Nephron (organoid): ENCODE data around the gene CACNA1C.

Experiments
- H3K27ac Mint-ChIP-seq, 3 experiments: 2 replicates each; pipeline ENCODE4 v1.8.0; 2020; ENCODE audit warnings: mixed read lengths in 3 of 3, mild to moderate bottlenecking in 2 of 3, moderate library complexity in 1 of 3
- H3K27me3 Mint-ChIP-seq: 2 replicates; pipeline ENCODE4 v1.8.0; 2021; ENCODE audit warnings: low read depth, mild to moderate bottlenecking, moderate library complexity, mixed read lengths
- H3K36me3 Mint-ChIP-seq: 2 replicates; pipeline ENCODE4 v1.8.0; 2020; ENCODE audit warnings: low read depth, mixed read lengths
- H3K4me1 Mint-ChIP-seq: 2 replicates; pipeline ENCODE4 v1.8.0; 2020; ENCODE audit warnings: mixed read lengths
- H3K4me3 Mint-ChIP-seq, 3 experiments: 2 replicates each; pipeline ENCODE4 v1.8.0; 2020; ENCODE audit warnings: mild to moderate bottlenecking in 3 of 3, mixed read lengths in 3 of 3, moderate library complexity in 2 of 3
- H3K9me3 Mint-ChIP-seq: 2 replicates; pipeline ENCODE4 v1.8.0; 2020; ENCODE audit warnings: mixed read lengths
- CTCF ChIP-seq, 3 experiments: fragments of 200-600 bp; sonication (generic); IDR thresholded peaks; one replicate each; pipeline ENCODE4 v1.5.0; 2021; ENCODE audit warnings: antibody characterized with exemption in 3 of 3; ENCODE audit not compliant: unreplicated experiment in 3 of 3

CACNA1C gene

GRCh38 chr12:2282318-2282717 is 229.5 kb downstream of the CACNA1C start:
- Mint-ChIP-seq H3K4me3 (no peak overlapping the region), H3K27ac (peak overlapping the region in 1 of 3 experiments; percentile 100), H3K27me3 (peaks cover 3% of the 10 kb centered on the region), H3K9me3 (peaks cover 17% of the 10 kb centered on the region), H3K36me3 (peaks cover 4% of the 10 kb centered on the region), H3K4me1 (peaks cover 47% of the 10 kb centered on the region)
- TF ChIP-seq CTCF (IDR thresholded peaks at IDR 0.05; ENCODE audit: unreplicated experiment in 3 of 3) = no peak

GRCh38 chr12:2283480-2283879 is 230.7 kb downstream of the CACNA1C start:
- Mint-ChIP-seq H3K27me3 (peaks cover 3% of the 10 kb centered on the region), H3K4me1 (peaks cover 59% of the 10 kb centered on the region), H3K27ac (peak overlapping the region; percentile 87 to 100 (median 97)), H3K9me3 (peaks cover 17% of the 10 kb centered on the region), H3K4me3 (peak overlapping the region in 1 of 3 experiments; percentile 67), H3K36me3 (peaks cover 4% of the 10 kb centered on the region)
- no peak for TF ChIP-seq CTCF (IDR thresholded peaks at IDR 0.05; ENCODE audit: unreplicated experiment in 3 of 3)

- Mint-ChIP-seq H3K36me3 (peaks cover 4% of the 10 kb centered on the region), H3K27me3 (peaks cover 3% of the 10 kb centered on the region), H3K4me3 (peak overlapping the region; percentile 25 to 67 (median 46)), H3K27ac (peak overlapping the region; percentile 87 to 100 (median 97)), H3K4me1 (peaks cover 62% of the 10 kb centered on the region), H3K9me3 (peaks cover 17% of the 10 kb centered on the region)
- TF ChIP-seq CTCF (IDR thresholded peaks at IDR 0.05; ENCODE audit: unreplicated experiment in 3 of 3) = no peak
Measured at GRCh38 chr12:2283916-2284315, 231.1 kb downstream of the CACNA1C start.

- H3K4me3 Mint-ChIP-seq = peak overlapping the region in 1 of 3 experiments; percentile 67
- peaks cover 4% of the 10 kb centered on the region for H3K36me3 Mint-ChIP-seq
- H3K27ac Mint-ChIP-seq = peak overlapping the region; percentile 87 to 100 (median 97)
- peaks cover 3% of the 10 kb centered on the region for H3K27me3 Mint-ChIP-seq
- H3K4me1 Mint-ChIP-seq = peaks cover 66% of the 10 kb centered on the region
- peaks cover 17% of the 10 kb centered on the region for H3K9me3 Mint-ChIP-seq
- no peak for TF ChIP-seq CTCF (IDR thresholded peaks at IDR 0.05; ENCODE audit: unreplicated experiment in 3 of 3)
Measured at GRCh38 chr12:2284321-2284813, 231.6 kb downstream of the CACNA1C start.

GRCh38 chr12:2284857-2285256 is 232.1 kb downstream of the CACNA1C start:
- H3K27me3 Mint-ChIP-seq = peaks cover 3% of the 10 kb centered on the region
- peak overlapping the region in 1 of 3 experiments; percentile 50 for H3K4me3 Mint-ChIP-seq
- peaks cover 69% of the 10 kb centered on the region for H3K4me1 Mint-ChIP-seq
- peaks cover 17% of the 10 kb centered on the region for H3K9me3 Mint-ChIP-seq
- peak overlapping the region; percentile 87 to 100 (median 97) for H3K27ac Mint-ChIP-seq
- H3K36me3 Mint-ChIP-seq = peaks cover 4% of the 10 kb centered on the region
- TF ChIP-seq CTCF (IDR thresholded peaks at IDR 0.05; ENCODE audit: unreplicated experiment in 3 of 3) = peak; percentile 46 to 69 (median 56)

- Mint-ChIP-seq H3K4me1 (peaks cover 69% of the 10 kb centered on the region), H3K4me3 (no peak overlapping the region), H3K9me3 (peaks cover 17% of the 10 kb centered on the region), H3K36me3 (peaks cover 4% of the 10 kb centered on the region), H3K27ac (peak overlapping the region; percentile 59 to 100 (median 87)), H3K27me3 (peaks cover 8% of the 10 kb centered on the region)
- TF ChIP-seq CTCF (IDR thresholded peaks at IDR 0.05; ENCODE audit: unreplicated experiment in 3 of 3) = no peak
Measured at GRCh38 chr12:2285462-2285861, 232.7 kb downstream of the CACNA1C start.
